ENCODE measurements around the gene SLITRK1. TPM values are rescaled to one million over a fixed set of nuclear protein-coding genes. Genes with fewer than 3 reads are reported as not detected.

Gene SLITRK1
- total and polyA plus RNA-seq, 2 donors = 0.06 to 0.32 TPM

DNA sequence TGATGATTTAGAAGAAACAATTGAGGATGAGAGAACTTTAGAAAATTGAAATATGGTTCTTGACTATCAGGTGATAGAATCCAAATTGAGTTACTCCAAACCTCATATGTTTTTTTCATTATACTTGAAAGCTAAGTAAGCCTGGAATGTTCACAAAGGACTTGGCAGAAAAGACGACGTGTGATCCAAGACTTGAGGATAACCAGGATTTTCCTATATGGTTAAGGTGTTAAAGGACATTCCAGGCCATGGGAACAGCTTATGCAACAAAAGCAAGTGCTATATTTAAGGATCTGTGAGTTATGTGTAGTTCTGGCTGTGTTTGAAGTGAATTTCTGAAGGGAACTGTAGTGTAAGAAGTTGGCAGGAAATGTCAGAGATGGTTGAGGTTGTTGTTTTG lies 52.5 kb downstream of the SLITRK1 start:
- 29% methylated on average over 2 of the region's 2 CpGs for WGBS
- Histone ChIP-seq H3K36me3 (ENCODE audit: insufficient read depth) (no peaks in the 10 kb centered on the region), H3K27ac (ENCODE audit: low read depth) (no peak overlapping the region), H3K4me1 (ENCODE audit: insufficient read depth) (no peaks in the 10 kb centered on the region), H3K4me3 (ENCODE audit: low read depth, low read length) (no peak overlapping the region)
- DNase-seq (ENCODE audit: extremely low spot score) = no peak

DNA sequence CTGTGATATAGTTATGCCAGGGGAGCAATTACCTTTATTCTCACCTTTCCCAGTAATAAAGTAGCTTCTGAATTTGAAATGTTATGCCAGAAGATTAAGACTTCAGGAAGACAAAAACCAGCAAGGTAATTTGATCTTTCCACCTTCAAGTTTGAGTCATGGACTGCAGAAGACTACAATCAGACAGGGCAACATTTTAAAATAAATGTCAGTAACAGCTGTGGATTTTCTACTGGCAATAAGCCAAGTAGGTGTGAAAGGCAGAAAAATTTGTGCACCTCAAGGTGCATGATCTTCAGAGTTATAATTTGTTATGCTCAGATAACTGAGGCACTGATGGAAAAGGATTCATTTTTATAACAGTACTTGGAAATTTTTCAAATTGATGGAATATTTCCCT lies 54.9 kb downstream of the SLITRK1 start:
- no peaks in the 10 kb centered on the region for H3K36me3 ChIP-seq (ENCODE audit: insufficient read depth)
- DNase-seq (ENCODE audit: extremely low spot score) = no peak
- no peak overlapping the region for H3K27ac ChIP-seq (ENCODE audit: low read depth)
- no peaks in the 10 kb centered on the region for H3K4me1 ChIP-seq (ENCODE audit: insufficient read depth)
- no peak overlapping the region for H3K4me3 ChIP-seq (ENCODE audit: low read depth, low read length)
